Ishikawa (cell line): ENCODE measurements around the gene ENOSF1.

ENCODE experiments used
- CEBPB ChIP-seq: IDR thresholded peaks from 2 replicates; pipeline ENCODE4 v1.6.1; 2012
- CREB1 ChIP-seq: IDR thresholded peaks from 2 replicates; pipeline ENCODE4 v1.6.1; 2012; ENCODE audit warnings: low read depth
- EGR1 ChIP-seq: IDR thresholded peaks from 2 replicates; pipeline ENCODE4 v1.6.1; 2012
- EP300 ChIP-seq: IDR thresholded peaks from 2 replicates; pipeline ENCODE4 v1.6.1; 2012; ENCODE audit warnings: borderline replicate concordance
- NFIC ChIP-seq: IDR thresholded peaks from 2 replicates; pipeline ENCODE4 v1.6.1; 2012
- RAD21 ChIP-seq: IDR thresholded peaks from 2 replicates; pipeline ENCODE4 v1.6.1; 2012; ENCODE audit warnings: low read depth
- TAF1 ChIP-seq: IDR thresholded peaks from 2 replicates; pipeline ENCODE4 v1.6.1; 2012; ENCODE audit warnings: low read depth, mild to moderate bottlenecking
- TCF12 ChIP-seq: IDR thresholded peaks from 2 replicates; pipeline ENCODE4 v1.6.1; 2012; ENCODE audit warnings: low read depth
- TEAD4 ChIP-seq: IDR thresholded peaks from 2 replicates; pipeline ENCODE4 v1.6.1; 2012
- USF1 ChIP-seq: IDR thresholded peaks from 2 replicates; pipeline ENCODE4 v1.6.1; 2012
- YY1 ChIP-seq: IDR thresholded peaks from 2 replicates; pipeline ENCODE4 v1.6.1; 2012; ENCODE audit warnings: low read depth

- TF ChIP-seq TCF12 (no peak), RAD21 (no peak), EGR1 (no peak), YY1 (no peak), NFIC (no peak), EP300 (no peak), TEAD4 (no peak), TAF1 (no peak), CREB1 (no peak), USF1 (no peak), CEBPB (no peak)
Observed at GRCh38 chr18:730692-731091, 18.3 kb upstream of the ENOSF1 start.
